ENCODE results near the gene DAPK1.
"Not testable (repeated sequence)": the region's sequence is repeated elsewhere in the genome, so short reads cannot be mapped to it uniquely, and the experiment has no call there.

Gene DAPK1

GRCh38 chr9:87498811-87499360, 1.2 kb downstream of the DAPK1 start:
- no peak for DNase-seq

GRCh38 chr9:87499424-87500017, 1.9 kb downstream of the DAPK1 start:
- DNase-seq = no peak

- no peak for DNase-seq
These were observed 3.0 kb downstream of the DAPK1 start for GRCh38 chr9:87500491-87501270.

- not testable (repeated sequence) for DNase-seq
These were observed 3.6 kb downstream of the DAPK1 start for GRCh38 chr9:87501271-87501656.

GRCh38 chr9:87501806-87502205, 4.1 kb downstream of the DAPK1 start:
- DNase-seq = no peak

GRCh38 chr9:87502391-87503221, 4.9 kb downstream of the DAPK1 start:
- DNase-seq = no peak

- DNase-seq = no peak
These were observed 5.8 kb downstream of the DAPK1 start for GRCh38 chr9:87503430-87503829.

GRCh38 chr9:87503927-87504326, 6.3 kb downstream of the DAPK1 start:
- DNase-seq = no peak

GRCh38 chr9:87504938-87505337, 7.3 kb downstream of the DAPK1 start:
- DNase-seq = no peak

GRCh38 chr9:87505869-87506678, 8.4 kb downstream of the DAPK1 start:
- DNase-seq = no peak

- no peak for DNase-seq
These were observed 9.9 kb downstream of the DAPK1 start for GRCh38 chr9:87507576-87507975.

- no peak for DNase-seq
These were observed 12.6 kb downstream of the DAPK1 start for GRCh38 chr9:87510252-87510683.

- DNase-seq = no peak
These were observed 14.6 kb downstream of the DAPK1 start for GRCh38 chr9:87512311-87512710.

- no peak for DNase-seq
These were observed 15.5 kb downstream of the DAPK1 start for GRCh38 chr9:87513161-87513560.

GRCh38 chr9:87513880-87514535, 16.3 kb downstream of the DAPK1 start:
- no peak for DNase-seq

GRCh38 chr9:87515006-87515405, 17.3 kb downstream of the DAPK1 start:
- DNase-seq = no peak

GRCh38 chr9:87515588-87516221, 18.0 kb downstream of the DAPK1 start:
- DNase-seq = no peak

GRCh38 chr9:87516222-87516925, 18.7 kb downstream of the DAPK1 start:
- no peak for DNase-seq

GRCh38 chr9:87516926-87517290, 19.2 kb downstream of the DAPK1 start:
- DNase-seq = no peak

GRCh38 chr9:87517732-87518131, 20.1 kb downstream of the DAPK1 start:
- DNase-seq = no peak

Data from NCI-H524 treated with DMSO at 0.1 percent for 48 hours (cell line).